Measurements from ENCODE around the gene CHST15.
"Not testable (repeated sequence)": the region's sequence is repeated elsewhere in the genome, so short reads cannot be mapped to it uniquely, and the experiment has no call there.

The CHST15 gene

DNA sequence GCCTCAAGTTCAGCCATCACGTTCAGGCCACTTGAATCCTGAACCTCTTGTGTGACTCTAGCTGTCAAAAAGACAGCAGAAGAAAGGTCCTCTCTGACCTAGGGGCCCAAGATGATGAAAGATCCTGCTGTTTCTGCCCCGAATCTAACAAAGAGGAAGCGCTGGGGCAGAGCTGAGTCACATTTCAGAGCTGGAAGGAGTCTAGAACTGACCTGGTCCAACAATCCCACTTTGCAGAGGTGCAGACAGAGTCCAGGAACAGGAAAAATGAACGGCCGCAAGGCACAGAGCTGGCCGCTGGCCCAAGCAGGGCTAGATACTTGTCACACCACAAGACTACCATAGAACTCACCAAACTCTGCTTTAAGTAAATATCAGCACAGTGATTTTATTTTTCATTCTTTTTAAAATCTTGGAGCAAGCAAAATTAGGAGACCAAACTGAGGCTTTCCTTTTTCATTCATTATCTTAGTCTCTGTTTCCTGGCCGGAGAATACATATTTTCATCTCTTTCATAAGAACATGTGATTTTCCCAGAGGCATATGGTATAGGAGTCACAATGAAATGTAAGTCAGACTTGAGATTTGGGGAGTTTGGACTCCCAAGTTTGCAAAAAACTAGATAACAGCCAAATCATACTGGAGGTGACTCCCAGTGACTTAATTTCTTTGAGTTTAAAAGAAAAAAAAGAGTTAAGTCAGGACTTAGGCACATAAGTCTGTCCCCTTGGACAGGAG is 52.8 kb downstream of the CHST15 start:
- DNase-seq, result no peak

DNA sequence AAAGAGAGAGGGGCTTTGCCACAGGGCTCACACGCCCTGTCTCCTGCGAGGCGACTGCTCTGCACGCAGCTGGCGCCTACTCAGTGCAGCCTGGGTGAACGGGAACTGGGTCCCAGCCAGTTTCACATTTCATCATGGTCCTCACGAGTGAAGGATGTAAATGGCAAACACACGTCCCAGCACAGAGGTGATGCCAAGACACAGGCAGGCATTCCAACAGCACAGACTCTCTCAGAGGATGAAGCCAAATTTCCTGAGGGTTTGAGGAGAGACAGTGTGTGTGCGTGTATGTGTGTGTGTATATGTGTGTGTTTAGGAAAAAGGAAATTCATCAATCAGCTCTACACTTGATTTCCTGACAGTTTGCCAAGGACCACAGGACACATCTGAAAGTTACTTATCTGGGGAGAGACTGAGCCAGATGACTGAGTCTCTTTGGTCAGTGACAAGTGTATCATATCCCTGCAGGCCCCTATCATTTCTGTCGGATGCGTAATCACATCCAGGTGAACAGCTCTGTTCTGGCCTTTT is 53.9 kb downstream of the CHST15 start:
- DNase-seq, result no peak

DNA sequence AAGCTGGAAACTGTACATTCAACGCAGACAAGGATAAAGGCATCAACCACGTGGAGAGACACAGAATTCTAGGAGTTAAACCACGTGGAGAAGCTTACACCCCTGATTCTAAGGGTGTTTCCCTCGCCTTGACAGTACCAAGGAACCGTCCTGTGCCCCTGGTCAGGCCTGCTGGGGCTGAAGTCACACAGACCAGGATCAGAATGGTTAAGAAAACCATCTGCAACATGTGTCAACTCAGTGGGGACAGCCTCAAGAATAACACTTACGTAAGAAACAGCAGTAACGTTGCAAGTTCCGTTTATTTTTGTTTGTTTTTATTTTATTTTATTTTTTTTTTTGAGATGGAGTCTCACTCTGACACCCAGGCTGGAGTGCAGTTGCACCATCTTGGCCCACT is 55.6 kb downstream of the CHST15 start:
- DNase-seq, result no peak

DNA sequence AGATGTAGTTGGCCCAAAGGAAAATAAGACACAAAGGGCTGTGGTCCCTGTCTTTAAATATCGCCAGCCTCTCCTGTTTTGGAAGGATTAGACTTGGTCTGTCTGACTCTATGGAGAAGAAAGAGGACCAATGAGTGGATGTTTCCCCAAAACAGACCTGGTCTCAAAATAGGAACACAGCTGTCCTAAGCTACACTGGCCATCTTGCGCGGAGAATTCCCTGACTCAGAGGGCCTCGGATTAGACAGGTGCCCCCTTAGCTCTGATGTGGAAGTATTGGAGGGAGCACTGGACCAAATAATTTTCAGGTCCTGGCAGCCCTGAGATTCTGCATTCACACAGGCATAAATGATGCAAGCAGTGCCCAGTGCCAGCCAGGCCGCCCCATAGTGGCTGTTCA is 56.1 kb downstream of the CHST15 start:
- DNase-seq, result no peak

DNA sequence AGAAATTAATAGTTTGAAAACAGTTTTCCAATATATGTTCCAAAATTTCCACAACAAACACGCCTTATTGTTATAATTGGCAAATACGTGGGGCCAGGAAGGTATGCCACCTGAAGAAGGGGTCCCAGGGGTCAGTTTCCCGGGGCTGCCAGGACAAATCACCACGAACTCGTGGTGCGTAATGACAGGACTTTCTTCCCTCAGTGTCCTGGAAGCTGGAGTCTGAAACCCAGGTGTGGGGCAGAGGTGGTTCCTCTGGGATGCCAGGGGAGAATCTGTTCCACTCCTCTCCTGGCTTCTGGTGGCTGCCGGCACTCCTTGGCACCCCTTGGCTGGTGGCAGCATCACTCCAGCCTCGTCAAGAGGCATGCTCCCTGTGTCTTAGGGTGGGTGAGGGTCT is 56.7 kb downstream of the CHST15 start:
- no peak for DNase-seq

DNA sequence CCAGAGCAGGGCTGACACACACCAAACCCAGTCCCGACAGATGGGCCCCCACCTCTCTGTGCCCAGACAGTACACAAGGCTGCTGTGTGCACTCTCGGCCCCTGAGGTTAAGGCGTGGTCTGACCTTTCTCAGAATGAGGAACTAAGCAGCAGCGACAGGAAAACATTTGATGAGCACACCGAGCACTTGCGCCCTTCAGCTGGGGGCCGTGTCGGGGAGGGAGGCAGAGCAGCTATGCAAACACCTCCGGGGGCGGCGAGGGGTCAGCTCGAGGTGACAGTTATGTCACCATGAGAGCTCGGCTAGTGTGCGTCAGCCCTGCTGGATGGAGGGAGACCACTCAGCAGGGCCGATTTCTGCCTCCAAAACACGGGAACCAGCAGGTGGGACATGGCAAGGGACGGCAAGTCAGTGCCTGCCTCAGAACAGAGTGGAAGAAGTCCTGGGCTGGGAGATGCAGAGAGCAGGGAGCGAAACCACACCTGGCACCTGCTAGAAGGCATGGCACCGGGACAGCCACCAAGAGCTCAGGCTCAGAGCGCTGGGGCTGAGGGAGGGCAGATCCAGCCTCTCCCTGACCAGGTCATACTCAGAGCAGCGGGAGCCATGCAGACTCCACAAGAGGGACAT is 57.4 kb downstream of the CHST15 start:
- peak; percentile 58 to 69 for DNase-seq

DNA sequence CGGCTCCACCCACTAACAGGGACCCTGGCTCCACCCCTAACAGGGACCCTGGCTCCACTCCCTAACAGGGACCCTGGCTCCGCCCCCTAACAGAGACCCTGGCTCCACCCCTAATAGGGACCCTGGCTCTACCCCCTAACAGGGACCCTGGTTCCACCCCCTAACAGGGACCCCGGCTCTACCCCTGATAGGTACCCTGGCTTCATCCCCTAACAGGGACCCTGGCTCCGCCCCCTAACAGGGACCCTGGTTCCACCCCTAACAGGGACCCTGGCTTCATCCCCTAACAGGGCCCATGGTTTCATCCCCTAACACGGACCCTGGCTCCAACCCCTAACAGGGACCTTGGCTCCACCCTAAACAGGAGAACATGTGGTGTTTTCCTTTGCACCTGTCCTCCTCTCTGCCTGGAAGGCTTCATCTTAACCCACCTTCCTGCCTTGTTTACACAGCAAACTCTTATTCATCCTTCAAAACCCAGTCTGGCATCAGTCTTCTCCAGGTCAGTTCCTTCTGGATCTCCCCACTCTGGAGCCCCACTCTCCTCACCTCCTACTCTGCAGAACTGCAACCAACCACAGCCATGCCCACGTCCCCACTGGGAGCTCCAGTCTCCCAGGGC is 58.0 kb downstream of the CHST15 start:
- DNase-seq, result no peak

DNA sequence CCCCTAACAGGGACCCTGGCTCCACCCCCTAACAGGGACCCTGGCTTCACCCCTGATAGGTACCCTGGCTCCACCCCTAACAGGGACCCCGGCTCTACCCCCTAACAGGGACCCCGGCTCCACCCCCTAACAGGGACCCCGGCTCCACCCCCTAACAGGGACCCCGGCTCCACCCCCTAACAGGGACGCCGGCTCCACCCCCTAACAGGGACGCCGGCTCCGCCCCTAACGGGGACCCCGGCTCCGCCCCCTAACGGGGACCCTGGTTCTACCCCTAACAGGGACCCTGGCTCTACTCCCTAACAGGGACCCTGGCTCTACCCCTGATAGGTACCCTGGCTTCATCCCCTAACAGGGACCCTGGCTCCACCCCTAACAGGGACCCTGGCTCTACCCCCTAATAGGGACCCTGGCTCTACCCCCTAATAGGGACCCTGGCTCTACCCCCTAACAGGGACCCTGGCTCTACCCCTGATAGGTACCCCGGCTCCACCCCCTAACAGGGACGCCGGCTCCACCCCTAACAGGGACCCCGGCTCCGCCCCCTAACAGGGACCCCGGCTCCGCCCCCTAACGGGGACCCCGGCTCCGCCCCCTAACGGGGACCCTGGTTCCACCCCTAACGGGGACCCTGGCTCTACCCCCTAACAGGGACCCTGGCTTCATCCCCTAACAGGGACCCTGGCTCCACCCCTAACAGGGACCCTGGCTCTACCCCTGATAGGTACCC is 58.7 kb downstream of the CHST15 start:
- DNase-seq, result not testable (repeated sequence)

DNA sequence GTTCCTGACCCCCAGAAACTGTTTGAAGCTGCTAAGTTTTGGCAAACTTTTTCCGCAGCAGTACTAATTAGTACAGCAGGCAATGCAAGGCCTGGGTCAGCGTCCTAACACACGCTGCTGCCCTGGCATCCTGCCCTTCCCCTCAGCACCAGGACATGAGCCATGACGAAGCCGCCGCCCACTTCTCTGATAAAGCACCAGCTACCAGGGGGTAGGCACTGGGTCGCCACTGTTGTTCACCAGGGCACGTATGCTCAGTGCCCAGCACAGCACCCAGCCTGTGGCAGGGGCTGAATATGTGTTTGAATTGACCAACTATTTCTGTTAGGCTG is 59.5 kb downstream of the CHST15 start:
- no peak for DNase-seq

DNA sequence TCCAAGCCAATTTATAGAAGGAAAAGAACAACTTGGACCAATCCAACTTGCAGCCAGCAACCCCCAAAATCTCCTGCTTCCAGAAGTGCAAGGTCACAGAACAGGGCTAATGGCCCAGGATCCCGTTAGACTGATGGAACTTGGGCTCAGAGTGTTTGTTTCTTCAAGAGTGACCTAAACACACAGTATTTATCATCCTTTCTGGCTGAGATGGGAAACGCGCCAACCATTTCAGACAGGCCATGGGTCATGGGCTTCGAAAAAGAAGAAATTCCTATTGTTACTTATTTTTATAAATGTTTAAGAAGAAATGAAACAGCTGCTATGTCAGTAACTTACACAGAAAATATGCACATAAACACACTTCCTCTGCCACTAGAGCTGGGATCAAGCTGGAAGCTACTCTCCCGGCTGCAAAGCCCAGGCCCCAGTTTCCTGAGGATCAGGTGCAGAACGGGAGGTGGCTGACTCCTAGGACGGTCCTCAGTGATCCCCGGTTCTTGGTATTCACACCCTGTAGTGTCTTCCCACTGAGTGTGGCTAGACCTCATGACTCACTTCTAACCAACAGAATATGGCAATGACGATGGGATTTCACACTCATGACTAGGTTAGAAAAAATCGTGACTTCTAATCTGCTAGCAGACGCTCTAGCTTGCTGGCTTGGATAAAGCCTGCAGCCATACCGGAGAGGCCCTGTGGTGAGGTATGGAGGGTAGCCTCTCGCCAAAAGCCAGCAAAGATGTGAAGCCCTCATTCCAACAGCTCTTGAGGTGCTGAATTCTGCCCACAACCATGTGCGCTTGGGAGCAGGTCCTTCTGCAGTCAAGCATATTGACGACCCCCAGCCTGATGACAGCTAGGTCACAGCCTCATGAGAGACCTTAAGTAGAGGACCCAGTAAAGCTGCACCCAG is 60.2 kb downstream of the CHST15 start:
- no peak for DNase-seq

DNA sequence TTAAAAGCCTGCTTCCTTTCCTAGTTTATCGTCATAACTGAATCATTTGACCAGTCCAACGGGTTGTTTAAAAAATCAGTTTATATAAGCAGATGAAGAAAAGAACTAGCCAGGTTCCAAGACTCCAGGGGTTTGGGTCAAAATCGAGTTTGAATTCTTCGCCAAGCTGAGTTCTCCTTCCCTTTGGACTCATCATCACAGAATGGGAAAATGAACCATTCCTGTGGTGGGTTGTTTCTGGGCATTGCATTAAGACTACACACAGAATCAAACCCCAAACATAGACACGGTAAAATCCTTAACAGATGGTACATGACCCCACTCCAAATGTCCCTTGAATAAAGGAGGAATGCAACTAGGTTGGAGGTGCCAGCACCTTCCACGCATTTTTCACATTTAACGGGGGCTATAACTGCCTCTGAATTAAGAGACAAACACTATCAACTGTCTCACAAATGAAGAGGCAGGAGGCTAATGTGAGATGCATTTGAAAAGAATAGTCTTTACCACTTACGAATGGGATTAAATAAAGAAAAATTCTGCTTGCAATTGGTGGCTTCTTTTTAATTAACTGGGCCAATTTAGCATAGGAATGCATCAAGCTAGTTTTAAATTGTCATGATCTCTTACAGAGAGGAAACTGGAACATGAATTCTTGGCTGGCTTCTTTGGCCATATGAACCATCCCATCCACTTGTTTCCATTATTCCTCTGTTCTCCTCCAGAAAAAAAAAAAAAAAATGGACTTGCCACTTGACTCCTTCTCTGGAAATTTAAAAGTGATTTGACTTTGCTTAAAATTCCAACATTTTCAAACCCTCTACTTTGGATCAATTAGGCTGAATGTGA is 61.1 kb downstream of the CHST15 start:
- DNase-seq, result no peak

DNA sequence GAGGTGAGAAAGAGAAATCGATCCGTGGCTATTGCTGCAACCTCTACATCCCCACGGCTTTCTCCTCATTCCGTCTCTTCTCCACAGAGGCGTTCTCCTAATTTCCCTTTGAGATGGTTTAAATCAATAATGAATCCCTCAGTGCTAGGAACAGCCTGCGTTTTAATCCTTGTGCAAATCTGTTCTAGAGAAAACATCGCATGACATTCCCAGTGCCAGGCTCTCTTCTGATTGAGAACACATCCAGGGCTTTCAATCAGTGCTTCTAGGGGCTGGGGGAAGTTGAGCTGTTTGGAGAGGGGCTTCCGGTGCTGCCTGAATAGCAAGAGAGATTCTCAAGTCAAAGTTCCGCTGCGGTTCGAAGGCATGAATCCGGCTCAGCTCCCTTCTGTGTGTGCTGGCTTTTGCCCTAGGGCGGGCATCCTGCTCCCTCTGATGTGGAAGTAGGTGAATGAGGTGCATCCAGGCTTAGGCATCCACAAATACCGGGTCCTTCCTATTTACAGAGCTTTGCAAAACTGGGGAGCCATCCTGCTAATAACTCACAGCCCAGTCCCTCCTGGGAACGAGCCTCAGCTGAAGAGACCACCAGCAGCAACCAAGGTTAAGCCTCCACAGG is 62.8 kb downstream of the CHST15 start:
- no peak for DNase-seq

DNA sequence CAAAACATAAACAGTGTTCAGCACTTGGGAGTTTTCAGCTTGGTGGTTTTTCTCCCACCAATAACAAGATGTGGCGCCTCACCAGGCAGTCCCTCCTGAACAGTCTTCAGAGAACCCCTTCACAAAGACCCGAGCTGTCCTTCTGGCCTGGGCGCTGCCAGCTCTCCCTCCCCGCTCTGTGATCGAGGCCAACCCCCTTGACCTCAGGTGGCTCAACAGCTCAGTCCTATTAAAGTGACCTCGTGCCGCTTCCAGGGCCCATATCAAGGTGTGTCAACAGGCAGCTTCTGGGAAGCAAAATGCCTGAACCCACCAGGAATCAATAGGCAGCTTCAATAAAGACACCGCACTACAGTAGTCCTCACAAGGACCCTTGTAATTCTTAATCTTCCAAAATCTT is 63.3 kb downstream of the CHST15 start:
- DNase-seq, result no peak

DNA sequence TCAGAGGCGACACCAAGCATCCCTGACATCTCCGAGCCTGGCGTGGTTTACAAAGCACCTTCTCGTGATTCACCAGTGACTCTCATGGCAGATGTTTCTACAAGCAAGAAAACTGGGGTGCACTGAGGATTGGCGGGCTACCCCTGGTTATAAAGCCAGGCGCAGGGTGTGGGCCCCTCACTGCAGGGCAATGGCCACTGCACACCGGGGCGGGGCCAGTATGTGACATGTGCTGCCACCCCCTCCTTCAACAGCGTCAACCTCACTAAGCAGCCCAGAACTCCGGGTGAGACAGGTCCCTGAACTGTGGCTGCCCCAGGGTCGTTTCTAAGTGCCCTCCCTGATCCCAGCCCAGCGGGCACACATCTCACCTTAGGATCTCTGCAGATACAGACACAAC is 63.8 kb downstream of the CHST15 start:
- DNase-seq, result no peak

DNA sequence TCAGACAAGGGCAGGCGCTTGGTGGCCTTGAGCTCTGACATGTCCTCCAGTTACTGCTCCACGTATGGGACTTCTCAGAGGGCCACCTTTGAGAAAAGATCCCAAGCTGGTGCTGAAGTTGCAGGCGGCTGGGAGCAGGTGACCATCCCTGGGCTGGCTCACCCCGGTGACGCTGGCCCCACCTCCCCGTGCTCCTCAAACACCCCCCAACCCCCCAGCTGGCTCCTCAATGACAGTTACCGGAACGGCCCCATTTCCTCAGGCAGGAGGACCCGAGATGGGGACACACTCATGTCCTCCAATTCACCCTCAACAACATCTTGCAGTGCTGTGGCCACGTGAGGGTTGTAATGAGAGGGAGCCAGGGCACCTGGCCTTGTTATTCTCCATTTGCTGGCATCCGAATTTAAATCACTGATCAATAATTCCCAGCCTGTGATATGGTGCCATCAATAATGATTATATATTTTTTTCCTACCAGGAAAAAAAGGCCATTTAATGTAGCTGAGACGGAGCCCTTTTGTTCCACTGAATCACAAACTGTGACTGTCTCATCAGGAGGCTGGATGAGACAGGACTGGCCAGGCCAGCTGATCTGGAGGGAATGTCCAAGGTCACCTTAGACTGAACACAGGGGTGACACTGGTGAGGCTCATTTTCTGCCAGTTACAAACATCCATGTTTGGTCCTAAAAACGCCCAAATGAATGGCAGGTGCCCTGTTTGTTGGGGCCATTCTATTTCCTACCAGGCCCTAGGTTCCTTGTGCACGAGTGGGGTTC is 64.5 kb downstream of the CHST15 start:
- DNase-seq, result no peak

DNA sequence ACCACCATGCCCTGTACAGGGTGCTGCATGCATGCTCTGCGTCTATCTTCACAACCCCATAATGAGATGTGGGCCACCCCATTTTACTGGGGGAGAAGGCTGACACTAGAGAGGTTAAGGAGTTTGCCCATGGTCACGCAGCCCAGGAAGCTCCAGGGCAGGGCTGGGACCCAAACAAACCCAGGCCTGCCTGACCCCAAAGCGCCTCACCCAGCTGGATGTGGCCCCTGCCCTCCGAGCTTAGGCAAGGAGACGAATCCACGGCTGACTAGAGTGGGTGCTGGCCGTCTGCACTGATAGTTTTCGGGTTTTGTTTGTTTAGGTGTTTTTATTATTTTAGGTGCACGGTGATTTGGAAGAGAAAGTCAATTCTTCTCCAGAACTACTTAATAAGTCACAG is 65.7 kb downstream of the CHST15 start:
- DNase-seq, result no peak

DNA sequence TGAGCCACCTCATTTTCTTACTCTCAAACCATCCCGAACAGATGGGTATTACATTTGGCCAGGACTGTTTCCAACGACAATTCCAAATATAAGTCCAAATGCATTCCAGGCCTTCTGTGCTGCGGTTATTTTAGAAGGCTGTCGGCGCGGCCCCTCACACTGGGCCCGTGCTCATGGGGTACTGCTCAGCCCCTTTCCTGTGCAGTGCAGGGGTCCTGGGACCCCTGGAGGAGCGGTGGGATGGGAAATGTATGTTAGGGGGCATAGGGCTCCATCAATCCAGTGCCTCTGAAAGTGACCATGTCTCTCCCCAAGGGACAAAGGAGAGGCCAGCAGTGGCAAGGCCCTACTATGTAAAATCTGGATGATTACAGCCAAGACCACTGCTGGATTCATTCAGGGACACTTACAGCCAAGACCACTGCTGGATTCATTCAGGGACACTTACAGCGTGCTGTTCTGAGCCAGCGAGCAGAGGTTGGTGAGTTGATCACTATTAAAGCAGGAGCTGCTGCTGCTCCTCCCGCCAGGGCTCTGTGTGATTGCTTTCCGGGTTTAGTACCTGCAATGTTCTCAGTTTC is 66.3 kb downstream of the CHST15 start:
- no peak for DNase-seq

DNA sequence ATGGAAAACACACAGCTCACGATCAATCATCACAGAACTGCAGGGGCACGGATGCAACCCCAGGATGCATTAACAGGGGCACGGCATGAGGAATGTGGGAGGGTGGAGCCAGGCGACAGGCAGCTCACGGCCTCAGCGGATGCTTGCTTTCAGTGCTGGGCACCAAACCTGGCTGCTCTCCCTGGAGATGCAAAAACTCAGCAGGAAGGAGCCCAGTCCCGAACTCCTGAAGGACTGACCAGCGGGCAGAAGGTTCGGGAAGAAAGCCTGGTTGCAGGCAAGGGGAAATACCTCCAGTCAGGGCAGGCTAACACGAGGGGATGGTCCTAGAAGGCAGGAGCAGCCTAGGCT is 66.8 kb downstream of the CHST15 start:
- no peak for DNase-seq

DNA sequence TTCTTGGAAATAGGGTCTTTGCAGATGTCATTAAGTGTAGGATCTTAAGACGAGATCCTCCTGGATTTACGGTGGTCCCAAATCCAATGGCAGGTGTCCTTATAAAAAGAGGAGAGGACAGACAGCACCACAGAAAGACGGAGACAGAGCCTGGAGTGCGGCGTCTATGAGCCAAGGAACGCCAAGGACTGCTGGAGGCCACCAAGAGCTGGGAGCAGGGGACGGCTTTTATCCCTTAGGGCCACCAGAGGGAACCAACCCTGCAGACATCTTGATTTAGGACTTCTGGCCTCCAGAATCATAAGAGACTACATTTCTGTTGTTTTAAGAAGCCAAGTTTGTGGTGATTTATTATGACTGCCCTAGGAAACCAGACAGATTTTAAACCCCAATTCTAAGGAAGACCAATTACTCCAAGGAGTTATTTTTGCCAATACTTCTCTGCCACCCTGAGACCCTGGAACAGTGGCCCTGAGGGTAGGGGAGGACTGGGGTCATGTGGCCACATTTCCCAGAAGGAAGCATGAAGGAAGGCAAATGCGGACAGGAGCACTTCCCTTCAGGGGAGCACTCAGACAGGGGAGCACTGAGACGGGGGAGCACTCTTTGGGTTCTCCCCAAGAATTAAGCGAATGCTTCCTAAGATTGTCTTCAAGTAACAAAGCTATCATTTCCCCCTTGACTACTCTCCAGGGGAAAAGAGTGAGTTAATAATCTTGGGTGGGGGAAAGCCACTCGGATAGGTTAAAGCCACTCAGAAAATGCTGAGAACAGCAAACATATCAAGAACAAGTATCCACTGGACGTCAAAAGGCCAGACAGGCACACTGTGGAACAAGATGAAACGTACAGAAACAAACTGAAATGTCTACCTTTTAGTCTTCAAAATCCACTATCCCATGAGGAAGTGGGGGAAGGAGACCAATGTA is 67.5 kb downstream of the CHST15 start:
- DNase-seq, result peak in 1 of 2 experiments; percentile 6
